8988T (cell line): Measurements from ENCODE around the gene ATP11A.

Source experiments
- DNase-seq: peaks from one replicate; pipeline ENCODE4 v3.0.0; 2011

ATP11A gene

GRCh38 chr13:112762690-112763080 is 72.8 kb downstream of the ATP11A start:
- DNase-seq: no peak

GRCh38 chr13:112764028-112764427 is 74.2 kb downstream of the ATP11A start:
- no peak for DNase-seq

GRCh38 chr13:112764864-112765561 is 75.2 kb downstream of the ATP11A start:
- no peak for DNase-seq

DNA sequence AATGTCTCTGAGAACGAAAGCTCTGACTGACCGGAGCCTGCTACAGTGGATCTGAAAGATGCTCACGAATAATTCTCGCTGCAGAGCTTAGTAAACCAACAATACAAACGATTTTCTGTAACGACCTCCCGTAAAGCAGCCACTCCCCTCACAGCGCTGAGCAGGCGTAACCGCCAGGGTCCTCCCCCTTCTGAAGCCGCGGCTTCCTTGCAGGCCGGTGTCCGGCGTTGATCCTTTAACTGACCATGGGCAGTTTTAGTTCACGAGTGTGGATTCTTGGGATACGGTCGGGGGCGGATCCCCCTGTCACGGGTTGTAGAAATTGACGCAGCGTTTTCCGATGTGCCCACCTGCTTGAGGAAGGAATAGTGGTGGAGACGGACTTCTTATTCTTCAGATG is 75.9 kb downstream of the ATP11A start:
- no peak for DNase-seq

DNA sequence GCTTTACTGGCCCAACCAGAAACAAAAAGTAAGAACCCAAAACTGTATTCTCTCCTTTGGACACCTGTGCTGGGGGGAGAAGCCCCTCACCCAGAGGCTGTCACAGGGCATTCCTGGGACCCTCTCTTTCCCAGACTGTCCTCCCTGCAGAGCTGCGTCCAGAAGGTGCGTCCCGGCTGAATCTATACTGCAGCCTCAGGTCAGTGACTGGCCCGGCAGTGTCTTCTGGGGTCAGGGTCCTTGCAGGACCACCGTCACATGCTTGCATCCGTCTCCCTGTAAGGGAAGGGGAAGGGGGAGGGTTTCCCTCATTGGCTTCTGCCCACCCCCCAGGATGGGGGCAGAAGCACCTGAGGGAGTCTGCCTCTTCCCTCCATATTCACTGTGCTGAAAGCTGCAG is 76.5 kb downstream of the ATP11A start:
- no peak for DNase-seq

DNA sequence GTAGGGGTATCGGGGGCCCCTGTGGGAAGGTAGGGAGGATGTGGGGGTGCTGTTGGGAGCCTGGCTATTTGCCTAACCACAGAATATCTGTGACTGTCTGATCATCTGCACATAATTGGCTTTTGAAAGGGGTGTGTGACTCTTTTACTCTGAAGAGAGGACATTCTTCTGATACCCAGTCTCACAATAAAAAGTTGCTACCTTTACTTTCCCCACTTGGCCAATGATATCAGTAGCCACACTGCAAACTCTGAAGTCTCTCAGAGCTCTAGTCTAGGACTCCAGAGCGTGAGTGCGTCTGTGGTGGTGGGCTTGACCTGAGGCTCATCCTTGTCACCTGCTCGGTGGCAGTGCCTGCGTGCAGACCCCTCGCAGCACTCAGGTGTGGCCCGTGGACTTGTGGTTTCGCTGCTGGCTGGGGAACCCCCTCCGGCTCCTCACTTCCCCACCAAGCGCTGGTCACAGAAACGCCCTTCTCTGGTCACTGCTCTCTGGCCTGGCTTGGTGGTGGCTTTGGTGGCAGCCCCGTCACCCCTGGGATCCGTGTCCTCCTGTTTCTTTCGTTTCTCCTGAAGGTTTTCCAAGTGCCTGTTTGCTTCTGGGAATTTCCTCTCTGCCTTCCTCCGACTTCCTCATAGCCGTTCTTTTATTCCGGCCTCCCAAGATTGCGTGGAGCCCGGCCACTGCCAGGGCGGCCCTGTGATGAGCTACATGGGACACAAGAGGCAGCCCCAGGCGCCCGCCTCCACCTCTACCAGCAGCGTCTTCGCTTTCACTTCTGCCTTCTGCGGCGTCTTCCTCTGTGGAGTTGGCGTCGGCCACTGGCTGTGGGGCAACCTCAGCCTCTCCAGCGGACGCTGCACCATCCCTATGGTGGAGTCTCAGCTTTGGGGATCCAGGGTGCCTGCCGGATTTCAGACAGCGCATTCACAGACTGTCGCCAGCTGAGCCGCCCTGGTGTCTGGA is 78.0 kb downstream of the ATP11A start:
- DNase-seq: no peak

- DNase-seq: no peak
These were observed 79.1 kb downstream of the ATP11A start for GRCh38 chr13:112768795-112769481.

DNA sequence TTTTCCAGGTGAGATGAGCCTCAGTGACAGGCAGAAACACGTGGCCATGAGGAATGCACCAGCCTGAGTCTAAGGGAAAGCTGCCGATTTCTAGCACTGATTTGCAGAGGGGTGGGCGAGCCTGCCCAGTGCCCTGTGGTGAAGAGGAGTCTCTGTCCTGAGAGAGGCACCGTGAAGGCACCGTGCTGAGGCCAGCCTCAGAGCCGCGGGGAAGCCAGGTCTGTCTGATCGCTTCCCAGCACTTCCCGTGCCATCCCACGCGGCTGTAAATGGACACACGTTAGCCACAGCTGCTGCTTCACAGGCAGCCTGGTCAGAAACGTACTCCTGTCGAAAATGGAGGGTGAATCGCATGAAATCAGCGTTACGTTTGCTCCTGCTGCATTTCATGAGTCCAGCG is 79.8 kb downstream of the ATP11A start:
- no peak for DNase-seq

- DNase-seq: no peak
These were observed 80.7 kb downstream of the ATP11A start for GRCh38 chr13:112770504-112770903.

- DNase-seq: no peak
These were observed 81.5 kb downstream of the ATP11A start for GRCh38 chr13:112771139-112771876.

- DNase-seq: no peak
These were observed 82.2 kb downstream of the ATP11A start for GRCh38 chr13:112771877-112772538.

DNA sequence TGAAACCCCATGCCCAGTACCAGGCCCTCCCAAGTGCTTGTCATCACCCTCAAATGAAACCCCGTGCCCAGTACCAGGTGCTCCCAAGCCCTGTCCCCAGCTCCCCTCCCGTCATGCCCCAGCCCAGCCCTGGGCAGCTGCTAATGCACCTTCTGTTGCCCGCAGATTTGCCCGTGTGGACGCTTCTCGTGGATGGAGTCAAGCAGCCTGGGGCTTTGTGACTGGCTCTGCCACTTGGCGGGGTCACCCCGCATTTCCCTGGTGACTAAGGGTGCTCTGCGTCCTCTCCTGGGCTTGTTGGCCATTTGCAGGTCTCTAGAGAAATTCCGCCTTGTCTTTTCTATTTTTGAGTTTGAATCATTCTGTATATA is 82.7 kb downstream of the ATP11A start:
- no peak for DNase-seq

DNA sequence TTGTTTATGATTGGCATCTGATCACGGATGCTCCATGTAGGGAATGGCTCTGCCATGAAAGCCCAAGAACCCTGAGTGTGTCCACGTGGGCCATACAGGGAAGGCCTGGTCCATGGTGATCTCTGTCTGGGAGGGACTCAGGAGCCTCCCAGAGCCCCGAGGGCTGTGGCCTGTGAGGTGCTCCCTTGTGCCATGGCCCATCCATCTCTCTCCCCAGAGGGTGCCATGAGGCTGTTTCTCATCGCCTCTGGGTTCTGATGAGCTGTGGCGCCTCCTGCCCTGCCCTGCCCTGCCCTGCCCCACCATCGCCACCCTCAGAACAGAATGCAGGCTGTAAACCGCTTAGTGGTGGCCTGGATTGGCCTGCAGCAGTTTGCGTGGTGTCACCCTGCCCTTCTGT is 83.1 kb downstream of the ATP11A start:
- no peak for DNase-seq

DNA sequence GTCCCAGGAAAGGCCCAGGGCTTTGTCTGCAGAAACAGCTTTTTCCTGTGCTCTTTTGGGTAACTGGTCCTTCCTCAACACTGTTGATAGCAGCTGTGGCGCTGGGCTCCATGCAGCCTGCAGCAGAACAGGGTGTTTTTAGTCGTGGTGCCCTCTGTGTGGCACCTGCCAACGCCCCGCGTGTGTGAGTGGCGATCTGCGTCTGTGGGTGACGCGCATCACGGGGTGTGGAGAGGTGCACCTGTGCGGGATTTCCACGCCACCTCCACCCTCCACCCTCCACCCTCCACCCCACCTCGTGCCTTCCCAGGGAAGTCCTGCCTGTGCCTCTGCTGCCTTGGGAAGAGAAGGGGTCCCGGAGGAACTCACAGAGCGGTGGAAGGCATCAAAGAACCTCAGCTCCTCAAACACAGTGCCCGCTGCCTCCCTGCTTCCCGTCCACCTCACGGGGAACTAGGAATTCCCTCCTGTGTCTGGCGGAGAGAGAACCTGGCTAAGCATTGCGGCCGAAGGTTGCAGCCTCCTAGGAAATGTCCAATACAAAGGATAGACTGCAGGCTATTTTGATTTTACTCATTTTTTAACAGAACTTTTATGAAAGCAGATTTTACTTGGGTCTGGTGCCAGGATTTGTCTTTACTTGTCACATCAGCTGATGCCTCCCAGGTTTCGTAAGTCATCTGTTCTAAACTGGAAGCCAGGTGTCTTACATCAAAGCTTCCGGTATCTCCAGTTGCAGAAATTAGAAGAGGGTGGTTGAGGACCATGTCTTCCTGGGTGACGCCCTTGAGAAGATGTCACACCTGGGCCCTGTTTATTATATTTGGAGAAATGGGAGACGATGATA is 84.0 kb downstream of the ATP11A start:
- no peak for DNase-seq

DNA sequence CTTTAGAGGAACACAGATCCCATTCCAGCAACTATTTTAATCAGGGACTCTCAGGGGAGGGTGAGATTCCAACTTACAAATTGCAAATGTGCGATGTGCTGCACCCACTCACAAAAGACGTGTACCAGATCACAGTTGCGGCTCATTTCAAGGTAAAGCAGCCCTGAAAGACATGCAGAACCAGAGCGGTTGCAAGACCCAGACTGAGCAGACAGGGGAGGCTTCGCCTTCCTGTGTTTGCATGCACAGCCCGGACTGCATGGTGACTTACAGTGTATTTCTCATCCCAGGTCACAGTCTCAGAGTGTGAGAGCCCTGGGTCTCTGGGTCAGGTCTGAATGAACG is 84.6 kb downstream of the ATP11A start:
- DNase-seq: no peak

DNA sequence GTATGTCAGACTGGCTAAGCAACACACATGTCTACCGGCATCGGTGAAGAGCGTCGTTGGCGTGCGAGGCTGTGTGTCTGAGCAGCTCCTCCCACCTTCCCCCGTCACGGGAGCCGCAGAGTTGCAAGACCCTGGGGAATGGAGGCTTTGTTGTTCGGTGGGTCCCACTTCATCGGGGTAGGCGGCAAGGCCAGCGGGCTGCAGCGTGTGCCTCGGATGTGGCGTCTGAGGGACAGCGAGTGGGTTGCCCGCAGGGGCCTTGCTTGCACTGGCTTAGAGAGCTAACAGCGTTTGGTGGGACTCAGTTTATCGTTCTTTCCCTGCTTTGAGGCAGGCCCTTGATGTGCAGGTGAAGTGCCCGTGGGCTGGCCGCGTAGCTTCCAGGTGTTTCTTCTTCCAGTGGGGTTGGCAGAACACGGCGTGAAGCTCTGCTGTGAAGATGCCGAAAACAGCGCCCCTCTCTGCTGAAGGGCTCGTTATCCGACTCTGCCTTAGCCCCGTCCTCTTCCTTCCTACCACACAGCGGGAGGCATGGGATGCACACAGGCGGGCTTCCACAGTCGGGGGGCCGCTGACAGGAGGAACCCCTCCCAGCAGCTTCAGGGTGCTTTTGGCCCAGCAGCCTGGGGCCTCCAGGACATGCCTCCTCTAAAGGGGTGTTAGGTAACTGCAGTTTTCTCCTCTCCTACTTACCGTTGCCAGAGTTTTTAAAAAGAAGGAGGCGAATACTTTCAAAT is 85.2 kb downstream of the ATP11A start:
- DNase-seq: no peak

DNA sequence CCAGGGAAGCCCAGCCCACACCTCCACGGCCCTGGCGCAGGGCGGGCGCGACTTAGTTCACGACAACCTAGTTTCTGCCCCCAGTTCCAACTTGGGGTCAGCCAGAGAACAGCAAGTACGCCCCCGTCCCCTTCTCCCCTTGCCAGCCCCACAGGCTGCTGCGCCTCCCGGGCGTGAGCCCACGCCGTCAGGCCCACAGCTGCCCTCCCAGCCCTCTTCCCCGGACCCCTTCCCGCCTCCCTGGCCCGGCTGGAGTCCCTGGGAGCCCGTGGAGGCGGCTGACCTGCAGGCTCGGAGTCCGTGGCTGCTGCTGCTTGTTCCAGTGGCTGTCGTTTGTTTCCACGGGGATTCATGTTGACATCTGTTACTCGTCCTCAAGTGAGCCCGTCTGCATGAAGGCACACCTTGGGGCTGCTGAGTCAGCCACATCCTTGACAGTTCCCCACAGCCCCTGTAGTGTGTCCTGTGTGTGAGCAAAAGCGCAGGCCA is 86.0 kb downstream of the ATP11A start:
- DNase-seq: peak; percentile 8

DNA sequence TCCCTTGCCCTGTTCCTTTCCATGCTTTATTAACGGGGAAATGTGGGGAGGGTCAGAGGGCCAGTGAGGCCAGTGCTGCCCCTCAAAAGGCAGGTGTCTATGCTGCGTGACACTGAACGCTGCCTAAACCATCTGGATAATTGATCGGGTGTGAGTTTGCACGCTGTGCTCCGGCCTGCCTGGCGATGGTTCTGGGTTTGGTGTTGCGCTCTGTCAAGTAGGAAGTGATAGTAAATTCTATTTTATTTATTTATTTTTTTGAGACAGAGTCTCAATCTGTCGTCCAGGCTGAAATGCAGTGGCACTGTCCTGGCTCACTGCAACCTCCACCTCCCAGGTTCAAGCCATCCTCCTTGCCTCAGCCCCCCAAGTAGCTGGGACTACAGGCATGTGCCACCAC is 86.5 kb downstream of the ATP11A start:
- no peak for DNase-seq

- no peak for DNase-seq
These were observed 87.1 kb downstream of the ATP11A start for GRCh38 chr13:112776971-112777370.

DNA sequence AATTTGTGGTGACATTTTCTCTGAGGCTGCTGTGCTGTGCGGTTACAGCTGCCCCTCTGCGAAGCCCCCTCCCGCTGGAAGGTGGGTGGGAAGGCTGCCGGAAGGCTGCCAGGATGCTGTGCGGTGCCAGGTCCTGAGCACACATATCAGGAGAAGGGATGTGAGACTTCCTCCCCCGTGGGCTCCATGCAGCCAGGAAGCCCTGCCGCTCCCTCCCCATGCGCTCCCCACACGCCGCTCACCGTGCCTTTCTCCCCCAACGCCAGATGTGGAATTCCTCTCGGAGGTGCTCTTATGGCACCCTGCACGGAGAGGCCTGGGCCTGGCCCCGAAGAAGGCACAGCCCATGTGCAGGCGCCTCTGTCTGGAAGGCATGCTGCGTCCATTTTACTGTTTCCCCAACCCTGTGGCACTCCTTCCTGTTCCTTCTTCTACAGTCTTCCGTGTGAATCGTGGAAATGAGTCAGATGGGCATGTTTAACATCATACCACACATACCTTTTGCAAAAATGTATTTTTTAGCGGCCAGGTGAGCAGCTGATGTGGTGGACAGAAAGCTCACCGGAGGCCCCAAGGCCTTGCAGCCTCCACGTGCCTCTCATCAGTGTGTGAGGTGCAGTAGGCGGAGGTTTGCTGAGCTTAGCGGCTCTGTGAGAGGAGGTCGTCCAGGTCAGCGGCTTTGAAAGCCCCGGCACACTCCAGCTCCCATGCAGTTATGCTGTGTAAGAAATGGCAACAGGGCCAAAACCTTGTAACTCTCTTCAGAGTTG is 88.0 kb downstream of the ATP11A start:
- no peak for DNase-seq
